Astrocyte (in vitro differentiated cells and primary cell): Measurements from ENCODE around the gene MBP. TPM values are rescaled to one million over a fixed set of nuclear protein-coding genes. Genes with fewer than 3 reads are reported as not detected.
A peak's percentile ranks its signal among the peaks of the same experiment; 100 is the strongest.

Source experiments
- DNase-seq: peaks from one replicate; pipeline ENCODE4 v3.0.0-alpha.2; 2010; ENCODE audit warnings: low read depth
- FAIRE-seq: peaks from 2 replicates; lab custom pipeline; 2011; peaks lifted over from hg19 to GRCh38; lab: Jason Lieb, UNC
- H2AFZ ChIP-seq: 2 replicates; pipeline ENCODE4 v1.6.0; 2012; ENCODE audit warnings: low read depth, low read length, inconsistent platforms
- H3K27ac ChIP-seq: 2 replicates; pipeline ENCODE4 v1.5.1; 2011; ENCODE audit warnings: low read depth, low read length, inconsistent platforms
- H3K27me3 ChIP-seq: 2 replicates; pipeline ENCODE4 v1.6.0; 2011; ENCODE audit warnings: low read length, inconsistent platforms; ENCODE audit not compliant: insufficient read depth
- H3K36me3 ChIP-seq: 2 replicates; pipeline ENCODE4 v1.5.1; 2011; ENCODE audit warnings: low read length, inconsistent platforms; ENCODE audit not compliant: insufficient read depth
- H3K4me1 ChIP-seq: 2 replicates; pipeline ENCODE4 v1.5.1; 2011; ENCODE audit warnings: low read length, inconsistent platforms; ENCODE audit not compliant: insufficient read depth
- H3K4me2 ChIP-seq: 2 replicates; pipeline ENCODE4 v1.6.0; 2012; ENCODE audit warnings: low read length, inconsistent platforms
- H3K4me3 ChIP-seq: 2 replicates; pipeline ENCODE4 v1.5.1; 2011; ENCODE audit warnings: low read depth, mild to moderate bottlenecking, low read length, inconsistent platforms; ENCODE audit not compliant: insufficient read depth
- H3K79me2 ChIP-seq: 2 replicates; pipeline ENCODE4 v1.6.0; 2012; ENCODE audit warnings: mild to moderate bottlenecking, low read length, inconsistent platforms; ENCODE audit not compliant: insufficient read depth
- H3K9ac ChIP-seq: 2 replicates; pipeline ENCODE4 v1.6.0; 2012; ENCODE audit warnings: mild to moderate bottlenecking, low read length, inconsistent platforms
- H3K9me3 ChIP-seq: 2 replicates; pipeline ENCODE4 v1.5.1; 2012; ENCODE audit warnings: low read depth, mild to moderate bottlenecking, low read length, inconsistent platforms; ENCODE audit not compliant: insufficient read depth
- H4K20me1 ChIP-seq: 2 replicates; pipeline ENCODE4 v1.6.0; 2012; ENCODE audit warnings: low read length, inconsistent platforms; ENCODE audit not compliant: insufficient read depth
- H3K27ac Mint-ChIP-seq: one replicate; pipeline ENCODE4 v1.8.0; 2021; ENCODE audit warnings: mild to moderate bottlenecking, mixed read lengths; ENCODE audit not compliant: unreplicated experiment
- H3K27me3 Mint-ChIP-seq: one replicate; pipeline ENCODE4 v1.8.0; 2021; ENCODE audit warnings: low read depth, mixed read lengths; ENCODE audit not compliant: unreplicated experiment
- H3K36me3 Mint-ChIP-seq: one replicate; pipeline ENCODE4 v1.8.0; 2021; ENCODE audit warnings: low read depth, mixed read lengths; ENCODE audit not compliant: unreplicated experiment
- H3K4me1 Mint-ChIP-seq: one replicate; pipeline ENCODE4 v1.8.0; 2021; ENCODE audit warnings: low read depth, mixed read lengths; ENCODE audit not compliant: unreplicated experiment
- H3K4me3 Mint-ChIP-seq: one replicate; pipeline ENCODE4 v1.8.0; 2021; ENCODE audit warnings: mild to moderate bottlenecking, moderate library complexity, mixed read lengths; ENCODE audit not compliant: unreplicated experiment
- H3K9me3 Mint-ChIP-seq: one replicate; pipeline ENCODE4 v1.8.0; 2021; ENCODE audit warnings: mild to moderate bottlenecking, mixed read lengths; ENCODE audit not compliant: unreplicated experiment
- EZH2 ChIP-seq: IDR thresholded peaks from 2 replicates; pipeline ENCODE4 v1.6.1; 2012; ENCODE audit warnings: mild to moderate bottlenecking, low read length, inconsistent platforms; ENCODE audit not compliant: insufficient read depth
- total RNA-seq: library from RNA; stranded (reverse); gene quantifications from 2 replicates; pipeline ENCODE4 v1.2.1, GENCODE V29; 2021
- TF ChIP-seq, protein P1 (sequence below): IDR thresholded peaks from 2 replicates; pipeline ENCODE4 v1.5.1; 2011; ENCODE audit warnings: low read depth, mild to moderate bottlenecking, inconsistent platforms, low read length, moderate library complexity; ENCODE audit not compliant: insufficient read depth

MBP gene
- total RNA-seq, 1 donor from 2014 or later: 11.4 TPM

DNA sequence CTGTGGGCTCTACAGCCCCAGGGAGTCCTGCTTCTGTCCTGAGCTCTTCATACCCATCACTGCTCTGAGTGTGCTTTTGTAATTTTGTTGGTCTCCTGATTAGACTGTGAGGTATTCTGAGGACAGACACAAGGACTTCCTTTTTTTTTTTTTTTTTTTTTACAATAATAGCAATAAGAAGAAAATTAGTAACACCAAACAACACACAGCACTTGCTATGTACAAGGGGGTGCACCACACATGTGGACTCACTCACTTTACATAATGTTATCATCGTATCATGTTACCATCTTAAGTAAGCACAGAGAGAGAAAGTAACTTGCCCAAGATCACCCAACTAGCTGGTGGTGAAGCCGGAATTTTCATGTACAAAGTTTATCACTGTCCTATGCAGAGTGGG is 34.6 kb downstream of the MBP start:
- Mint-ChIP-seq H3K9me3 (no peaks in the 10 kb centered on the region), H3K36me3 (peaks cover 2% of the 10 kb centered on the region), H3K27me3 (no peaks in the 10 kb centered on the region), H3K4me1 (peaks cover 27% of the 10 kb centered on the region), H3K4me3 (no peak overlapping the region), H3K27ac (no peak overlapping the region)
- H3K9me3 ChIP-seq: no peaks in the 10 kb centered on the region
- peaks cover 34% of the 10 kb centered on the region for H3K4me1 ChIP-seq
- peak overlapping the region; percentile 75 for H3K4me2 ChIP-seq
- H3K27me3 ChIP-seq: no peaks in the 10 kb centered on the region
- H3K79me2 ChIP-seq: no peaks in the 10 kb centered on the region
- no peak for FAIRE-seq
- peak; percentile 53 for DNase-seq
- no peaks in the 10 kb centered on the region for H4K20me1 ChIP-seq
- H3K36me3 ChIP-seq: no peaks in the 10 kb centered on the region
- peak overlapping the region; percentile 26 for H3K4me3 ChIP-seq
- H3K27ac ChIP-seq: no peak overlapping the region
- no peak for TF ChIP-seq EZH2
- TF ChIP-seq, protein P1, sequence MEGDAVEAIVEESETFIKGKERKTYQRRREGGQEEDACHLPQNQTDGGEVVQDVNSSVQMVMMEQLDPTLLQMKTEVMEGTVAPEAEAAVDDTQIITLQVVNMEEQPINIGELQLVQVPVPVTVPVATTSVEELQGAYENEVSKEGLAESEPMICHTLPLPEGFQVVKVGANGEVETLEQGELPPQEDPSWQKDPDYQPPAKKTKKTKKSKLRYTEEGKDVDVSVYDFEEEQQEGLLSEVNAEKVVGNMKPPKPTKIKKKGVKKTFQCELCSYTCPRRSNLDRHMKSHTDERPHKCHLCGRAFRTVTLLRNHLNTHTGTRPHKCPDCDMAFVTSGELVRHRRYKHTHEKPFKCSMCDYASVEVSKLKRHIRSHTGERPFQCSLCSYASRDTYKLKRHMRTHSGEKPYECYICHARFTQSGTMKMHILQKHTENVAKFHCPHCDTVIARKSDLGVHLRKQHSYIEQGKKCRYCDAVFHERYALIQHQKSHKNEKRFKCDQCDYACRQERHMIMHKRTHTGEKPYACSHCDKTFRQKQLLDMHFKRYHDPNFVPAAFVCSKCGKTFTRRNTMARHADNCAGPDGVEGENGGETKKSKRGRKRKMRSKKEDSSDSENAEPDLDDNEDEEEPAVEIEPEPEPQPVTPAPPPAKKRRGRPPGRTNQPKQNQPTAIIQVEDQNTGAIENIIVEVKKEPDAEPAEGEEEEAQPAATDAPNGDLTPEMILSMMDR: no peak
- peak overlapping the region; percentile 58 for H3K9ac ChIP-seq
- no peak overlapping the region for H2AFZ ChIP-seq

DNA sequence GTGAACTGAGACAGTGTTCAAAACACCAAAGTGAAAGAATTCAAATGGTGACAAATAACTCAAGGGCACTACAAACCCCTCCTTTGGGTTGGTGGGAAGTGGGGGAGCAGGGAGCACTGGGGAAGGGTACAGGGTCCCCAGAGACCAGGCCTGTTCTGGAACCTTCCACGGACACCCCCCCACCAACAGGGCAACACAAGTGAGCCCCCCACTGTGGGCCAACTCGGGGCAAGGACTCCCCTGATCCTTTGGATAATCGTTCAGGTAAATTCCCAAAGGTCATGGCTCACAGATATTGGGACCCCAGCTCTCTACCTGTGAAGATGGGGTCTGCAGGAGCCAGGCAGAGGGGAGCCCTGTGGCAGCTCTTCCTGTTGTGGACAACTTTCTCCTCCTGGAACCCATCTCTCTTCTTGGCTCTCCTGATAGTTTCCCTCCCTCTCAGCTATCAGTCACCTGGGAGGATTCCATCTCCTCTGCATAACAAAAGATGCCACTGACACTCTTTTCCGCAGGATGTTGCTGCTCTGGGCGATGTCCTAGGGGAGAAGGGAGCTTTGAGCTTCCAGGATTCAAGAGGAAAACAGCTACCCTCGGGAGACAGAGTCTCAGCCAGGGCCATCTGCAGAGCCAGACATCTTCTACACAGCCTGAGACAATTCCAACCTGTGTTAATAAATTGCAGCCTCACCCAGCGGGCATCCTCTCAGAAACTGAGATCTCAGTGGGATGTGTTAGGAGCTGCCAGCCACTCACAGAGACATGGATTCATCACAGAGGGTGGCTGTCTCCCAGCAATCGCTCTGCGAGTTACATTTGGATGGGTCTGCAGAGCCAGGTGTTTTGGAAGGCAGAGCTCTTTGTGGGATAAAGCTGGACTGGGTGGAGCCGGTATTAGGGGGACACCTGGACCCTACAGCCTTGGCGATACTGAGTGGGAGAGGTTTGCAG is 35.4 kb downstream of the MBP start:
- Mint-ChIP-seq H3K4me3 (no peak overlapping the region), H3K9me3 (no peaks in the 10 kb centered on the region), H3K27me3 (no peaks in the 10 kb centered on the region), H3K4me1 (peaks cover 20% of the 10 kb centered on the region), H3K36me3 (peaks cover 2% of the 10 kb centered on the region), H3K27ac (no peak overlapping the region)
- no peak overlapping the region for H3K27ac ChIP-seq
- TF ChIP-seq, protein P1: no peak
- no peak for TF ChIP-seq EZH2
- no peaks in the 10 kb centered on the region for H3K27me3 ChIP-seq
- H3K36me3 ChIP-seq: no peaks in the 10 kb centered on the region
- H4K20me1 ChIP-seq: no peaks in the 10 kb centered on the region
- peaks cover 26% of the 10 kb centered on the region for H3K4me1 ChIP-seq
- H3K79me2 ChIP-seq: no peaks in the 10 kb centered on the region
- no peak overlapping the region for H3K4me2 ChIP-seq
- no peak overlapping the region for H3K9ac ChIP-seq
- no peak overlapping the region for H3K4me3 ChIP-seq
- no peak for DNase-seq
- H2AFZ ChIP-seq: no peak overlapping the region
- FAIRE-seq: no peak
- H3K9me3 ChIP-seq: no peaks in the 10 kb centered on the region
